BE2C (cell line): ENCODE measurements around the gene PGAM5.

ENCODE experiments used
- DNase-seq: peaks from one replicate; pipeline ENCODE4 v3.0.0-alpha.2; 2020
- H3K27me3 ChIP-seq: fragments of 250-450 bp; sonication (Bioruptor Pico); 2 replicates; pipeline ENCODE4 v1.5.1; 2020; ENCODE audit warnings: mild to moderate bottlenecking
- H3K36me3 ChIP-seq: fragments of 250-450 bp; sonication (Bioruptor Pico); 2 replicates; pipeline ENCODE4 v1.5.1; 2020; ENCODE audit warnings: mild to moderate bottlenecking
- H3K4me1 ChIP-seq: fragments of 250-450 bp; sonication (Bioruptor Pico); 2 replicates; pipeline ENCODE4 v1.5.1; 2020
- H3K4me3 ChIP-seq: 2 replicates; pipeline ENCODE4 v1.5.1; 2011; ENCODE audit warnings: low read depth, low read length
- H3K9me3 ChIP-seq: fragments of 250-450 bp; sonication (Bioruptor Pico); 2 replicates; pipeline ENCODE4 v1.5.1; 2020
- TF ChIP-seq, protein P1 (sequence below): IDR thresholded peaks from 2 replicates; pipeline ENCODE4 v1.5.1; 2012; ENCODE audit warnings: mild to moderate bottlenecking, low read depth, low read length

The PGAM5 gene

GRCh38 chr12:132729541-132730320 is 19.1 kb downstream of the PGAM5 start:
- TF ChIP-seq, protein P1, sequence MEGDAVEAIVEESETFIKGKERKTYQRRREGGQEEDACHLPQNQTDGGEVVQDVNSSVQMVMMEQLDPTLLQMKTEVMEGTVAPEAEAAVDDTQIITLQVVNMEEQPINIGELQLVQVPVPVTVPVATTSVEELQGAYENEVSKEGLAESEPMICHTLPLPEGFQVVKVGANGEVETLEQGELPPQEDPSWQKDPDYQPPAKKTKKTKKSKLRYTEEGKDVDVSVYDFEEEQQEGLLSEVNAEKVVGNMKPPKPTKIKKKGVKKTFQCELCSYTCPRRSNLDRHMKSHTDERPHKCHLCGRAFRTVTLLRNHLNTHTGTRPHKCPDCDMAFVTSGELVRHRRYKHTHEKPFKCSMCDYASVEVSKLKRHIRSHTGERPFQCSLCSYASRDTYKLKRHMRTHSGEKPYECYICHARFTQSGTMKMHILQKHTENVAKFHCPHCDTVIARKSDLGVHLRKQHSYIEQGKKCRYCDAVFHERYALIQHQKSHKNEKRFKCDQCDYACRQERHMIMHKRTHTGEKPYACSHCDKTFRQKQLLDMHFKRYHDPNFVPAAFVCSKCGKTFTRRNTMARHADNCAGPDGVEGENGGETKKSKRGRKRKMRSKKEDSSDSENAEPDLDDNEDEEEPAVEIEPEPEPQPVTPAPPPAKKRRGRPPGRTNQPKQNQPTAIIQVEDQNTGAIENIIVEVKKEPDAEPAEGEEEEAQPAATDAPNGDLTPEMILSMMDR, result no peak
- Histone ChIP-seq H3K36me3 (peaks cover 74% of the 10 kb centered on the region), H3K9me3 (no peaks in the 10 kb centered on the region), H3K4me3 (no peak overlapping the region), H3K27me3 (no peaks in the 10 kb centered on the region), H3K4me1 (no peaks in the 10 kb centered on the region)
- no peak for DNase-seq

GRCh38 chr12:132730353-132730752 is 19.7 kb downstream of the PGAM5 start:
- no peak overlapping the region for H3K4me3 ChIP-seq
- DNase-seq, result no peak
- TF ChIP-seq, protein P1, result no peak
- peaks cover 74% of the 10 kb centered on the region for H3K36me3 ChIP-seq
- no peaks in the 10 kb centered on the region for H3K9me3 ChIP-seq
- H3K4me1 ChIP-seq, result no peaks in the 10 kb centered on the region
- no peaks in the 10 kb centered on the region for H3K27me3 ChIP-seq

- no peak for DNase-seq
- TF ChIP-seq, protein P1, result no peak
- no peaks in the 10 kb centered on the region for H3K27me3 ChIP-seq
Observed at GRCh38 chr12:132731574-132731973, 20.9 kb downstream of the PGAM5 start.

DNA sequence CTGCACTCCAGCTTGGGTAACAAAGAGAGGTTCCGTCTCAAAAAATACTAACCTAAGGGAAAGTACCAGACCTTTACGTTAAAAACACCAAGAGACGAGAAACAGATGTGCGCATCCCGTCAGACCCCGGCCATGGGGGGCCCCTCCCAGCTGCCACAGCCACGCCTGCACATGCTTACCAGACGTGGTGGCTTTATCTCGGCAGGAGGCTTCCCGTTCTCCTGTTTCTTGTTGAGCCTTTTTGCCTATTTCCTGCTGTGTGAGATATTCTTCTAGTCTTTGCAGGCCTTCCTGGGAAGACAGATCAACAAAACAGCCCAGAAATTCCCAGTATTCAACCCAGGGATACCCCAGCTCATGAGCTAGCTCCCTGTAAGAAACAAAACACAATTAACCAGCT is 23.6 kb downstream of the PGAM5 start:
- peaks cover 72% of the 10 kb centered on the region for H3K36me3 ChIP-seq
- H3K4me1 ChIP-seq, result no peaks in the 10 kb centered on the region
- no peak for DNase-seq
- no peaks in the 10 kb centered on the region for H3K27me3 ChIP-seq
- TF ChIP-seq, protein P1, result no peak
- H3K9me3 ChIP-seq, result no peaks in the 10 kb centered on the region
- H3K4me3 ChIP-seq, result no peak overlapping the region

More at GRCh38 chr12:132731574-132731973, 20.9 kb downstream of the PGAM5 start:
- H3K4me1 ChIP-seq, result no peaks in the 10 kb centered on the region
- H3K4me3 ChIP-seq, result no peak overlapping the region
- H3K36me3 ChIP-seq, result peaks cover 74% of the 10 kb centered on the region
- no peaks in the 10 kb centered on the region for H3K9me3 ChIP-seq

DNA sequence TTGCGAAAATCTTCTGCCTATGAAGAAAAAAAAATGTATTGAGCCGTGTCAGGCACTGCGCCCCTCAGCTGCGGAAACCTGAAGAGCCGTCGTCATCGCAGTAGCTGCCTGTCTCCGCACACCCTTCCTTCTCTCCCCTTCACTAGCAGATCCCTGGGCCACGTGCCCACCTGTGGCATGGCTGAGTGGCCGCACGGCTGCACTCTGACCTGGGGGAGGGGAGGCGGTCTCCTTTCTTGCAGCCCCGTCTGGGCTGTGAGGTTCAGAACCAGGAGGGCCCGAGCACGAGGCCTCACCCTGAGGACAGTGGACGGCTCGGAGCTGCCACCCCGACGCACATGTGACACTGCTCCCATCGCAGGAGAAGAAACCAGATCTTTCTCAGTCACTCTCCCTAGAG is 24.9 kb downstream of the PGAM5 start:
- Histone ChIP-seq H3K9me3 (no peaks in the 10 kb centered on the region), H3K27me3 (no peaks in the 10 kb centered on the region), H3K4me3 (no peak overlapping the region), H3K4me1 (no peaks in the 10 kb centered on the region), H3K36me3 (peaks cover 79% of the 10 kb centered on the region)
- TF ChIP-seq, protein P1, result no peak
- no peak for DNase-seq

- Histone ChIP-seq H3K4me3 (no peak overlapping the region), H3K27me3 (no peaks in the 10 kb centered on the region), H3K36me3 (peaks cover 79% of the 10 kb centered on the region), H3K9me3 (no peaks in the 10 kb centered on the region), H3K4me1 (no peaks in the 10 kb centered on the region)
- no peak for DNase-seq
- TF ChIP-seq, protein P1, result no peak
Observed at GRCh38 chr12:132736378-132736777, 25.7 kb downstream of the PGAM5 start.
